GM12891 (cell line): ENCODE measurements around the gene PDP2.

Experiments used
- POLR2A ChIP-seq: IDR thresholded peaks from 2 replicates; pipeline ENCODE4 v1.6.1; 2011; ENCODE audit warnings: low read depth, low read length, control low read depth
- POLR2AphosphoS5 ChIP-seq: IDR thresholded peaks from 2 replicates; pipeline ENCODE4 v1.6.1; 2011; ENCODE audit warnings: low read depth, low read length, control low read depth
- SPI1 ChIP-seq: IDR thresholded peaks from 2 replicates; pipeline ENCODE4 v1.6.1; 2011; ENCODE audit warnings: low read depth, low read length, control low read depth

- TF ChIP-seq POLR2A = no peak
- no peak for TF ChIP-seq SPI1
- TF ChIP-seq POLR2AphosphoS5 = no peak
Measured at GRCh38 chr16:66885491-66885890, 5.2 kb downstream of the PDP2 start.
